ENCODE results near the gene KYNU.

GRCh38 chr2:142885543-142885942 lies 8.1 kb downstream of the KYNU start:
- no peak for TF ChIP-seq CTCF (IDR thresholded peaks at IDR 0.05)
- TF ChIP-seq POLR2A (IDR thresholded peaks at IDR 0.05): no peak

Measured in tibial nerve (tissue), 3 donors.